Peyer's patch (tissue), 4 donors: ENCODE data around the gene DALRD3.

Experiments used
- CTCF ChIP-seq, 6 experiments: fragments of 450-650 bp in 4 of 6; fragments of 200-600 bp in 2 of 6; sonication (generic) in 1 of 6; IDR thresholded peaks; one replicate each; pipeline ENCODE4 v1.5.1; 2017 to 2019; ENCODE audit warnings: antibody characterized with exemption in 6 of 6, mild to moderate bottlenecking in 3 of 6, moderate library complexity in 1 of 6
- POLR2A ChIP-seq, 2 donors: fragments of 450-650 bp; IDR thresholded peaks; one replicate each; pipeline ENCODE4 v1.5.1; 2017; ENCODE audit warnings: antibody characterized with exemption in 2 of 2, mild to moderate bottlenecking in 2 of 2, moderate library complexity in 2 of 2

- no peak for TF ChIP-seq CTCF (IDR thresholded peaks at IDR 0.05)
- TF ChIP-seq POLR2A (IDR thresholded peaks at IDR 0.05), result no peak
Measured at GRCh38 chr3:49057268-49057667, 38.9 kb upstream of the DALRD3 start.
